T-helper 17 cell (primary cell): Measurements from ENCODE around the gene MPV17. TPM values are rescaled to one million over a fixed set of nuclear protein-coding genes. Genes with fewer than 3 reads are reported as not detected.

Source experiments
- ATAC-seq: fragments of 150-1000 bp; cut with Tn5 transposase; 2 replicates; pipeline ENCODE4 v1.10.0; 2021; ENCODE audit warnings: mild to moderate bottlenecking, moderate library complexity
- DNase-seq, 3 donors: peaks; one replicate each; pipeline versions ENCODE4 v3.0.0 to v3.0.0-alpha.2; 2020 to 2021
- H3K9me3 ChIP-seq: one replicate; pipeline ENCODE4 v1.7.0; 2013; ENCODE audit warnings: low read length, mild to moderate bottlenecking; ENCODE audit not compliant: control insufficient read depth, poor library complexity, severe bottlenecking
- H3K27ac Mint-ChIP-seq: one replicate; pipeline ENCODE4 v1.8.0; 2022; ENCODE audit warnings: mild to moderate bottlenecking, moderate library complexity, mixed read lengths
- H3K27me3 Mint-ChIP-seq: one replicate; pipeline ENCODE4 v1.8.0; 2022; ENCODE audit warnings: mixed read lengths
- H3K36me3 Mint-ChIP-seq: one replicate; pipeline ENCODE4 v1.8.0; 2022; ENCODE audit warnings: low read depth, mixed read lengths
- H3K4me1 Mint-ChIP-seq: one replicate; pipeline ENCODE4 v1.8.0; 2022; ENCODE audit warnings: mild to moderate bottlenecking, mixed read lengths
- H3K4me3 Mint-ChIP-seq: one replicate; pipeline ENCODE4 v1.8.0; 2022; ENCODE audit warnings: mild to moderate bottlenecking, moderate library complexity, mixed read lengths
- total RNA-seq, 4 donors: library from RNA in 2 of 4; stranded (reverse) in 2 of 4; gene quantifications; one replicate each; pipeline ENCODE4 v1.2.3 and lab custom pipeline; 2022 to 2026

Gene MPV17
- total RNA-seq, 2 donors from 2014 or later: 46.5 to 48.6 TPM

- peaks cover 27% of the 10 kb centered on the region for H3K36me3 Mint-ChIP-seq
Measured at GRCh38 chr2:27262379-27263286, 60.3 kb downstream of the MPV17 start, which contains the start of gene SLC30A3. Gene SLC30A3 (minus strand): TSS chr2:27263047. CDS start chr2:27262906, 141 bp downstream.

GRCh38 chr2:27261926-27262298 is 61.0 kb downstream of the MPV17 start:
- Mint-ChIP-seq H3K27ac (peak overlapping the region; percentile 39), H3K4me3 (peak overlapping the region; percentile 90), H3K27me3 (peaks cover 65% of the 10 kb centered on the region), H3K4me1 (peaks cover 30% of the 10 kb centered on the region), H3K36me3 (peaks cover 27% of the 10 kb centered on the region)
- DNase-seq: no peak
- no peak for ATAC-seq
- H3K9me3 ChIP-seq: no peaks in the 10 kb centered on the region

More at GRCh38 chr2:27262379-27263286, 60.3 kb downstream of the MPV17 start, which contains the start of gene SLC30A3:
- no peaks in the 10 kb centered on the region for H3K9me3 ChIP-seq
- H3K4me3 Mint-ChIP-seq: peak within 1 kb of the TSS; percentile 99
- DNase-seq (peak; percentile 41 to 65 (median 63)), ATAC-seq (peak; percentile 59)
- peaks cover 30% of the 10 kb centered on the region for H3K4me1 Mint-ChIP-seq
- H3K27me3 Mint-ChIP-seq: peaks cover 58% of the 10 kb centered on the region
- H3K27ac Mint-ChIP-seq: peak within 1 kb of the TSS; percentile 82

DNA sequence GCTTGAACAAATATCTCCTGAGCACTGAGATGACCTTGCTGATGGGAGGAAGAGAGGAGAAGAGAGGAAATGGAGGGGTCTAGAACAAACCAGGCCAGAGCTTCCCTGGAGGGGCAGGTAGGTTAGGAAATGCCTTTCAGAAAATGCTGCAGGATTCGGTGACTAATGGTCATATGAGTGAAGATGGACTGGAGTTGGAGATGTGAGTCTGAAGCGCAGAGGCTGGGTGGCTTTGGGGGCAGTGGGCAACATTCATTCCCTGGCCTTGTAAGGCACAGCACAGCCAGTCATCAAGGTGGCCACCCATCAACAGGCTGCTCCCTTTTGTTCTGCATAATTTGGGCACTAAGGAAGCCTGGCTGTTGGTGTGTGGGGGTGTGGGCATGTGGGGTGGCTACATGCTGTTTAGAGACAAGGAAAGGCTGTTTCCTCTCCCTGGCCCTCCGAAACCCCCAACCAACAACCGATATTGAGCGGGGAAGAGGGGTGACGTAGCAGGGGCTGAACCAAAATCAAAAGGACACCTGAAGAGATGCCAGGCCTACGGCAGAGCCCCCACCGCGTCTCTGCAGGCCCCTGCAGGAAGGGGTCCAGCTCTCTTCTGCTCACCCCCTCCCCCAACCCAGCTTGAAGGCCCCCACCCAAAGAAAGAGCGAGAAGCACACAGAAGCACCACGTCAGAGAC is 61.5 kb downstream of the MPV17 start:
- Mint-ChIP-seq H3K4me1 (peaks cover 30% of the 10 kb centered on the region), H3K27ac (peak overlapping the region; percentile 39), H3K4me3 (peak overlapping the region; percentile 90), H3K27me3 (peaks cover 70% of the 10 kb centered on the region), H3K36me3 (peaks cover 27% of the 10 kb centered on the region)
- H3K9me3 ChIP-seq: no peaks in the 10 kb centered on the region
- ATAC-seq (no peak), DNase-seq (no peak)

Other genes with a start within 250 kb of the MPV17 start
- gene EMILIN1, start 244.5 kb downstream of the MPV17 start, total RNA-seq: 1 to 10 TPM in 1 of 2 donors, under 1 TPM in 1; 0.32 to 1.7 TPM
- gene KHK, start 236.3 kb downstream of the MPV17 start, total RNA-seq: 1 to 10 TPM; 4.5 to 5.4 TPM
- gene CGREF1, start 204.0 kb downstream of the MPV17 start, total RNA-seq: not detected
- gene ABHD1, start 199.3 kb downstream of the MPV17 start, total RNA-seq: under 1 TPM; 0.65 to 0.94 TPM
- 10 to 100 TPM; 25.6 to 27.1 TPM for gene PREB, start 188.5 kb downstream of the MPV17 start, total RNA-seq
- not detected for gene PRR30, start 183.7 kb downstream of the MPV17 start, total RNA-seq
- not detected for gene TCF23, start 174.1 kb downstream of the MPV17 start, total RNA-seq
- gene ATRAID, start 111.1 kb downstream of the MPV17 start, total RNA-seq: 10 to 100 TPM; 59.7 to 76.8 TPM
- gene SLC5A6, start 110.8 kb downstream of the MPV17 start, total RNA-seq: 100 to 1,000 TPM; 147 to 190 TPM
- gene CAD, start 105.7 kb downstream of the MPV17 start, total RNA-seq: 10 to 100 TPM; 27.2 to 30.0 TPM
- gene SLC30A3, start 60.0 kb downstream of the MPV17 start, total RNA-seq: under 1 TPM in 1 of 2 donors, not detected in 1; 0.13 TPM
- not detected for gene DNAJC5G, start 47.7 kb downstream of the MPV17 start, total RNA-seq
- gene TRIM54, start 40.7 kb downstream of the MPV17 start, total RNA-seq: not detected
- 1 to 10 TPM; 1.5 to 1.6 TPM for gene UCN, start 14.7 kb downstream of the MPV17 start, total RNA-seq
- 10 to 100 TPM; 52.2 to 70.2 TPM for gene GTF3C2, start 33.7 kb upstream of the MPV17 start, total RNA-seq
- gene EIF2B4, start 47.2 kb upstream of the MPV17 start, total RNA-seq: 10 to 100 TPM; 29.8 to 33.2 TPM
- 10 to 100 TPM; 75.7 to 80.3 TPM for gene SNX17, start 47.5 kb upstream of the MPV17 start, total RNA-seq
- gene ZNF513, start 57.6 kb upstream of the MPV17 start, total RNA-seq: 10 to 100 TPM; 22.4 to 24.6 TPM
- gene PPM1G, start 86.5 kb upstream of the MPV17 start, total RNA-seq: 10 to 100 TPM; 43.6 to 50.2 TPM
- gene NRBP1, start 105.5 kb upstream of the MPV17 start, total RNA-seq: 100 to 1,000 TPM; 138 to 150 TPM
- 10 to 100 TPM in 1 of 2 donors, 1 to 10 TPM in 1; 9.1 to 13.6 TPM for gene KRTCAP3, start 119.3 kb upstream of the MPV17 start, total RNA-seq
- 10 to 100 TPM in 1 of 2 donors, 1 to 10 TPM in 1; 7.2 to 14.1 TPM for gene IFT172, start 166.6 kb upstream of the MPV17 start, total RNA-seq
- not detected for gene FNDC4, start 172.1 kb upstream of the MPV17 start, total RNA-seq
- gene GCKR, start 173.7 kb upstream of the MPV17 start, total RNA-seq: not detected